Activated CD8-positive, alpha-beta memory T cell treated with anti-CD3 and anti-CD28 coated beads for 48 hours (primary cell): ENCODE measurements around the gene ACSL5.
"Not testable (repeated sequence)": the region's sequence is repeated elsewhere in the genome, so short reads cannot be mapped to it uniquely, and the experiment has no call there.

Experiments used
- DNase-seq, 3 experiments: peaks; one replicate each; pipeline ENCODE4 v3.0.0-alpha.2; 2020; ENCODE audit warnings: low read depth in 2 of 3, low spot score in 2 of 3

ACSL5 gene

DNA sequence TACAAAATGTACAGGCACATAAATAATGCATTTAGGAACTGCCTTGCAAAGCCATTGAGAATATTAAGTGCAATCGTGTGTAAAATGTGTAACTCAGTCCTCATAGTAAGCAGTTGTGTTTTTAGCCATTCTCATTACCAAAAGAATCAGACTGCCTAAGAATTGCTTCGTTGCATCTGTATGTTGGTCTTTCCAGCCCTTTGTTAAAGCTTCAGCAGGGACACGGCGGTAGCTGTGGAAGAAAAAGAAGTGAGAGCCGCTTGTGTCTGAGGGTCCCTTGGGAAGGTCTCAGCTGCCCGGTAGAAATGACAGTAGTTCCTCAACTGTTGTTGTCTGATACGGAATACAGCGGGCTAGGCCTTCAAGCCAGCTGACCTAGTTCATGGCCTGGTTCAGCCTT is 22.8 kb upstream of the ACSL5 start:
- DNase-seq: no peak

GRCh38 chr10:112352044-112352443 is 21.9 kb upstream of the ACSL5 start:
- DNase-seq: no peak

DNA sequence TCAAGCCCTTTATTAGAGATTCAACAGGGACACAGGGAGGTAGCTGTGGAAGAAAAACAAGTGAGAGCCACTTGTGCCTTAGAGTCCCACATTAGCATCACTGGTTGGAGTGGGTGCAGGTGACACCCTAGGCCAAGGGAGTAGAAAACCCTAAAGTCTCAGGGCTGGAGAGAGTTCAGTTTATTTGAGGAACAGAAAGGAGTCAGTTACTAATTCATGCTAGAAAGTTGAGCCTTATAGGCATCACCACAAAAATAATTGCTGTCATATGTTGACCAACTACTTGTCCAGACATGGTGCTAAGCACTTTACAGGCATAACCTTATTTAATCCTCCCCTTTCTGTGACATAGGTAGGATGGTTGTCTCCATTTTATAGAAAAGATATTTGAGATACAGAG is 20.9 kb upstream of the ACSL5 start:
- DNase-seq: no peak

DNA sequence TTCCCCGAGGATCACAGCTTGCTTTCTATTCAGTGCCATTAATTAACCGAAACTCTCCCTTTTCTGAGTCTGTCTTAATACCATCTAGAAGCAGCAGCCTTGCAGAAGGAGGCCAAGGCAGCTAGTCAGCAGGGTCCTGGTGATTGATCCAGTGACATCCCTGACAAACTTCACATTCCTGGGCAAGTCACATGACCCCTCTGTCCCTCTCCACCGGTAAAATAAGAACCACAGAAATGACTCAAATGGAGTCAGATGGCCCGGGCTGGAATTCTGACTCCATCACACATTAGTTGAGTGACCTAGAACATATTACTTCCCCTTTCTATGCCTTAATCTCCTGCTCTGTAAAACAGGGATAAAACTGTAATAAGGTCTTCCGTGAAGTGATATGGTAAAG is 17.2 kb upstream of the ACSL5 start:
- no peak for DNase-seq

- DNase-seq: no peak
These were observed 14.2 kb upstream of the ACSL5 start for GRCh38 chr10:112359606-112360307.

DNA sequence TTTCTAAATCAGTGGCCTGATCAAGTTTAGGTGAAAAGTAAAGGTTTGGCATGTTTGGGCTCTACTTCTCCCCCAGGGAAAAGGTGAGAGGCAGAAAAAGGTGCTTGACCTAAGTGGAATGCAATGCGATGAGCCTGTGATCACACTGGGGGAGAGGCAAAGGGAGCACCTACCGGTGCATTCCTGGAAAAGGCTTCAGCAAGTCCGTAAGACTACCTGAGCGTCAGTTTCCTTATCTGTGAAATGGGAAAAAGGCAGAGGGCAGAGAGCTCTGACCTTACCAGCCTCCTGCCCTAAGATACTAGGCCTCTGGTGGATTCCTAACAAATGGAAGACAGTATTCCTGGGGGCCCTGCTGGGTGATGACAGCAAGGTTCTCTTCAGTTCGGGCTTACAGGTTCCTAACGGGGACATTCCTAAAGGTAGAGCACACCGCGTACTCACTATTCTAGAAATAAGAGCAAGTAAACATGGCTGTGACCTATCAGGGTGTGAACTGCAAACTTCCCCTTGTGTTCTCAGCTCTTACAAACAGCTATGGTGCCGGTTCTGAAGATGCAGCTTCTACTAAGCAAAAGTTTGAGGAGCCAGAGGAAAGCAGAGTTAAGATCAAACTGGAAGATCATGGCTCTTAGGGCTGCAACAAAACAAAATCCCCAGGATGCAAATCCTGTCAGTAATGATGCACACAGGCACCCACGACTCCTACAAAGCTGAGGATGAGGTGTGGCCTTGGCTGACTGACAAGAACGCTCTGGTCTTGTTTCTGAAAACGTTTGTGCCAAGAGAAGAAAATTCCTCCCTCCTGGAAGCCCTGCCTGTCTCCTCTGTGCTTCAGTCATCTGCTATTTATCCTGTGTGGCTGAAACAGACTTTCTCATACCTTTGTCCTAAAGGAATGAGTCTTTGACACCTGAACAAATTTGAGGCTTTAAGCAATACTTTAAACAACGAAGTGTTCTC is 13.3 kb upstream of the ACSL5 start:
- DNase-seq: no peak

- no peak for DNase-seq
These were observed 11.8 kb upstream of the ACSL5 start for GRCh38 chr10:112361951-112362751.

DNA sequence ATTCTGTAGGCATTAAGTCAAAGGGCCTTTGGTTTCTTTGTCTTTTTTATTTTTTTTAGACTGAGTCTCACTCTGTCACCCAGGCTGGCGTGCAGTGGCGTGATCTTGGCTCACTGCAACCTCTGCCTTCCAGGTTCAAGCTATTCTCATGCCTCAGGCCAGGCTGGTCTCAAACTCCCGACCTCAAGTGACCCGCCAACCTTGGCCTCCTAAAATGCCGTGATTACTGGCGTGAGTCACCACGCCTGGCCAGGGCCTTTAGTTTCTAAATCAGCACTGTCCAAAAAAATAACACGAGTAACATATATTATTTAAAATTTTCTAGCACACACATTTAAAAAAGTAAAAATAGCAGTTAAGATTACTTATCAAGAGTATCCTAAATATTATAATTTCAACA is 11.1 kb upstream of the ACSL5 start:
- DNase-seq: no peak

- no peak for DNase-seq
These were observed 9.9 kb upstream of the ACSL5 start for GRCh38 chr10:112363696-112364688.

GRCh38 chr10:112365014-112365432 is 8.9 kb upstream of the ACSL5 start:
- no peak for DNase-seq

DNA sequence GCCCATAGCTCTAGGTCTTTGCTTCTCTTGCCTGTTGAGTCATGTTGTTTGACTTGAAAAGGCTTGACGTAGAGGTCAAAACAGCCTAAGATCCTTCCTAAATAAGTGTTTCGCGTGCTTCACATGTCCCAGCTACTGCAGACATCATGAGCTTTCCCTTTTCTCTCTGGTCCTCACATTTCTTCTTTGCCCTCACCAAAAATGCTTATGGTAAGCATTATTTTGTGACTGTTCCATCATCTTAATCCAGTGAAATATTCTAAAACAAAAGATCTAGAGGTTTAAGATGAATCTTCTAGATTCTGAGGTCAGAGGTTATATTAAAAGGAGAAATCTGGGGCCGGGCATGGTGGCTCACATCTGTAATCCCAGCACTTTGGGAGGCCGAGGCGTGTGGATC is 8.5 kb upstream of the ACSL5 start:
- no peak for DNase-seq

- no peak for DNase-seq
These were observed 6.9 kb upstream of the ACSL5 start for GRCh38 chr10:112366992-112367391.

DNA sequence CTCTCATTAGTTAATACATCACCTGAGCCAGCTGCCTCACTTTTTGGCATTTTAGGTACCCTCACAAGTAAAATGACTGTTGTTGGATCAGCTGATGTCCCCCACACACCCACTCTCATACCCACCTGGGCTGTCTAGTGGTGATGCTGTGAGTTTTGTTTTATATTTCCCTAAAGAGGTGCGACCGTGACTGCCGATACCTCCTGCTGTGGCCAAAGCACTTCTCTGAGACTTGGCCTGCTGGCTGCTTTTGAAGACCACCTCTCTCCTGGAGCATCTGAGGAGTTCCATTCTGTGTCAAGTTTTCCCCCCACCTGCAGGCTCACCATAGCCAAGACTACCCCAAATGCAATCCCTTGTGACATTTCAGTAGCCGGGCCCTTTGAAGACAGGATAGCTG is 6.4 kb upstream of the ACSL5 start:
- no peak for DNase-seq

GRCh38 chr10:112369495-112370423 is 4.2 kb upstream of the ACSL5 start:
- DNase-seq: no peak

DNA sequence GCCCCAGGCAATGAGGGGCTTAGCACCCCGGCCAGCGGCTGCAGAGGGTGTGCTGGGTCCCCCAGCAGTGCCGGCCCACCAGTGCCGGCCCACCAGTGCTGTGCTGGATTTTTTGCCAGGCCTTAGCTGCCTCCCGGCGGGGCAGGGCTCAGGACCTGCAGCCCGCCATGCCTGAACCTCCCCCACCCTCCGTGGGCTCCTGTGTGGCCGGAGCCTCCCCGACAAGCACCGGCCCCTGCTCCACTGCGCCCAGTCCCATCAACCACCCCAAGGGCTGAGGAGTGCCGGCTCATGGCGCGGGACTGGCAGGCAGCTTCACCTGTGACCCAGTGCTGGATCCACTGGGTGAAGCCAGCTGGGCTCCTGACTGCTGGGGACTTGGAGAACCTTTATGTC is 3.5 kb upstream of the ACSL5 start:
- DNase-seq: no peak

GRCh38 chr10:112371326-112371725 is 2.6 kb upstream of the ACSL5 start:
- not testable (repeated sequence) for DNase-seq

DNA sequence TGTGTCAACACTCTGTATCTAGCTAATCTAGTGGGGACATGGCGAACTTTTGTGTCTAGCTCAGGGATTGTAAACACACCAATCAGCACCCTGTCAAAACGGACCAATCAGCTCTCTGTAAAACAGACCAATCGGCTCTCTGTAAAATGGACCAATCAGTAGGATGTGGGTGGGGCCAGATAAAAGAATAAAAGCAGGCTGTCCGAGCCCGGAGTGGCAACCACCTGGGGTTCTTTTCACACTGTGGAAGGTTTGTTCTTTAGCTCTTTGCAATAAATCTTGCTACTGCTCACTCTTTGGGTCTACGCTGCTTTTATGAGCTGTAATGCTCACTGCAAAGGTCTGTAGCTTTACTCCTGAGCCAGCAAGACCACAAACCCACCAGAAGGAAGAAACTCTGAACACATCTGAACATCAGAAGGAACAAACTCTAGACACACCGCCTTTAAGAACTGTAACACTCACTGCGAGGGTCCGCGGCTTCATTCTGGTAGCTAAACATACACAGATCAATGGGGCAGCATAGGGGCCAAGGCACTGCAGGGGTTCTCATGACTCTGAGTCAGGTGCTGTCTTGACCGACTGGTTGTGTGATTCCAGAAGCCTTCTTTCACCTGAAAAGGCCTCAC is 1.6 kb upstream of the ACSL5 start:
- DNase-seq: not testable (repeated sequence)

DNA sequence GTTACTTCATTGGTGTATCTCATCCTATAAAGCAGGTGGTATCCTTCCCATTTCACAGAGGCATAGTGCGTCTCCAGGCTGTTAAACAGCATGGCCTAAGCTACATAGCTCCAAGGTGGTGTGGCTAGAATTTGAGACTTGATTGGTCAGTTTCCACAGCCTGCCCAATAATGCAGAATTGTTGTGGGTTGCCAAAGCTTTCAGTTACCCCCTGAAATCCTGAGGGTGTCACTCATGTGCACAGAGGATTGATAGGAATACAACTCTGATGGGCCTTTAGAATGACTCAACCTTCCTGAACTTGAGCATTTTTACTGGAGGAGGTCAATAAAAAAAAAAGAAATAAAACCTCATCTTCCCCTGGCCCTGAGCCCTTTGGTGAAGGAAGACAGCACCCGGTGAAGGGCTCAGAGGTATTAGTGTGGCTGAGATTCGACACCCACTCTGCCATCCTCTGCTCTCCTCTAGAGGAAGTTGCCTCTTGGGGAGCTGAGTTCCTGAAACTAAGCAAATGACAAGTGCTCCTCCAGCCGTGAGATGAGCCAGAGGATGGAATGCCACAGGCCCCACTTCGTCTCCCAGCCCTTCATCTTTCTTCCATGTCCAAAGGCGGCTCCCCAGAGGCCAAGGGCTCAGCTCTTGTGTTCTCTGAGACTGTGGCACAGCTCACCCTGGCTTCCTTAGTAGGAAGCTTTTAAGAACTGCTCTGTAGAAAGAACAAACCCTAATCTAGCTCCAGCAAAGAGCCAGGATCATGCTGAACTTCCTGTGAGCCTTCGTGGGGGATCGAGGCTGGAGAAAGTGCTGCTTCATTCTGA is 1.0 kb downstream of the ACSL5 start:
- no peak for DNase-seq
